NCI-H524 (cell line): ENCODE data around the gene SETD6.

ENCODE experiments used
- DNase-seq, 2 experiments: peaks; one replicate each; lab custom pipeline; 2025; lab: John Stamatoyannopoulos, UW

Gene SETD6

GRCh38 chr16:58493756-58494431 lies 21.4 kb upstream of the SETD6 start:
- peak in 1 of 2 experiments; percentile 39 for DNase-seq

- DNase-seq = peak; percentile 96 to 97
Observed at GRCh38 chr16:58494981-58495520, 20.3 kb upstream of the SETD6 start.

- no peak for DNase-seq
Observed at GRCh38 chr16:58495521-58496331, 19.6 kb upstream of the SETD6 start.

GRCh38 chr16:58497468-58497867 lies 17.8 kb upstream of the SETD6 start:
- no peak for DNase-seq

- no peak for DNase-seq
Observed at GRCh38 chr16:58497935-58498334, 17.4 kb upstream of the SETD6 start.

GRCh38 chr16:58498341-58499091 lies 16.8 kb upstream of the SETD6 start:
- DNase-seq = no peak

GRCh38 chr16:58499092-58499511 lies 16.2 kb upstream of the SETD6 start:
- DNase-seq = no peak

GRCh38 chr16:58499615-58500351 lies 15.5 kb upstream of the SETD6 start, which contains the start of gene NDRG4:
Gene NDRG4 (plus strand): TSS chr16:58500143. CDS start chr16:58500249, 106 bp downstream.
- peak; percentile 95 to 98 for DNase-seq

GRCh38 chr16:58500430-58501241 lies 14.7 kb upstream of the SETD6 start:
- DNase-seq = peak in 1 of 2 experiments; percentile 48

GRCh38 chr16:58501242-58502131 lies 13.8 kb upstream of the SETD6 start:
- peak in 1 of 2 experiments; percentile 66 for DNase-seq

- DNase-seq = no peak
Observed at GRCh38 chr16:58502217-58502921, 12.9 kb upstream of the SETD6 start.

- DNase-seq = no peak
Observed at GRCh38 chr16:58503166-58503862, 12.0 kb upstream of the SETD6 start.

- no peak for DNase-seq
Observed at GRCh38 chr16:58503863-58504688, 11.2 kb upstream of the SETD6 start.

- DNase-seq = peak; percentile 80 to 92
Observed at GRCh38 chr16:58506241-58507194, 8.8 kb upstream of the SETD6 start.

GRCh38 chr16:58507195-58507962 lies 7.9 kb upstream of the SETD6 start:
- DNase-seq = peak in 1 of 2 experiments; percentile 50
